Peyer's patch (tissue), 4 donors: ENCODE measurements around the gene SDF2L1. TPM values are rescaled to one million over a fixed set of nuclear protein-coding genes. Genes with fewer than 3 reads are reported as not detected.
A peak's percentile ranks its signal among the peaks of the same experiment; 100 is the strongest.

ENCODE experiments used
- DNase-seq, 3 donors: peaks; one replicate each; pipeline ENCODE4 v3.0.0-alpha.2; 2017 to 2019
- H3K27ac ChIP-seq, 4 donors: fragments of 200-600 bp; sonication (generic); one replicate each; pipeline ENCODE4 v1.5.1; 2016 to 2019
- H3K27me3 ChIP-seq, 2 donors: fragments of 200-600 bp; sonication (generic); one replicate each; pipeline ENCODE4 v1.5.1; 2019
- H3K36me3 ChIP-seq, 3 donors: fragments of 200-600 bp; sonication (generic); one replicate each; pipeline ENCODE4 v1.5.1; 2016 to 2019
- H3K4me1 ChIP-seq, 4 donors: fragments of 200-600 bp; sonication (generic); one replicate each; pipeline ENCODE4 v1.5.1; 2016 to 2019
- H3K4me3 ChIP-seq, 4 donors: fragments of 200-600 bp; sonication (generic); 1 replicate in 3 of 4; 2 replicates in 1 of 4; pipeline ENCODE4 v1.5.1; 2016 to 2019; ENCODE audit warnings: mild to moderate bottlenecking in 1 of 4
- H3K9me3 ChIP-seq, 4 donors: fragments of 200-600 bp; sonication (generic); one replicate each; pipeline ENCODE4 v1.5.1; 2016 to 2019; ENCODE audit warnings: mild to moderate bottlenecking in 1 of 4
- POLR2A ChIP-seq, 2 donors: fragments of 450-650 bp; IDR thresholded peaks; one replicate each; pipeline ENCODE4 v1.5.1; 2017; ENCODE audit warnings: antibody characterized with exemption in 2 of 2, mild to moderate bottlenecking in 2 of 2, moderate library complexity in 2 of 2
- total RNA-seq, 4 donors: library from RNA; depleted of rRNA; stranded (reverse); fragments of >200 nt; gene quantifications; one replicate each; pipeline ENCODE4 v1.1.0, GENCODE V29; 2016
- TF ChIP-seq, protein P1 (sequence below), 6 experiments: fragments of 450-650 bp in 4 of 6; fragments of 200-600 bp in 2 of 6; sonication (generic) in 1 of 6; IDR thresholded peaks; one replicate each; pipeline ENCODE4 v1.5.1; 2017 to 2019; ENCODE audit warnings: antibody characterized with exemption in 6 of 6, mild to moderate bottlenecking in 3 of 6, moderate library complexity in 1 of 6

Gene SDF2L1
- total RNA-seq, 4 donors from 2014 or later: 14.9 to 49.2 (median 30.0) TPM

DNA sequence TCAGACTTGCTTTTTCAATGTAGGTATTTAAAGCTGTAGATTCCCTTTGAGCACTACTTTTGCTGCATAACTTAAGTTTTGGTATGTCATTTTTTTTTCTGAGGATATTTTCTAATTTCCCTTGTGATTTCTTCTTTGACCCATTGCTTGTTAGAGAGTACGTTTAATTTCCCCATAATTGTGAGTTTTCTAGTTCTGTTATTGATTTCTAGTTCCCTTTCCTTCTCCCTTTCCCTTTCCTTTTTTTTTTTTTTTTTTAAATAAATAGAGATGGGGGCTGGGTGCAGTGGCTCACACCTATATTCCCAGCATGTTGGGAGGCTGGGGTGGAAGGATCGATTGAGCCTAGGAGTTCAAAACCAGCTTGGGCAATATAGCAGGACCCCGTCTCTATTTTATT lies 43.8 kb upstream of the SDF2L1 start:
- DNase-seq: no peak
- TF ChIP-seq, protein P1, sequence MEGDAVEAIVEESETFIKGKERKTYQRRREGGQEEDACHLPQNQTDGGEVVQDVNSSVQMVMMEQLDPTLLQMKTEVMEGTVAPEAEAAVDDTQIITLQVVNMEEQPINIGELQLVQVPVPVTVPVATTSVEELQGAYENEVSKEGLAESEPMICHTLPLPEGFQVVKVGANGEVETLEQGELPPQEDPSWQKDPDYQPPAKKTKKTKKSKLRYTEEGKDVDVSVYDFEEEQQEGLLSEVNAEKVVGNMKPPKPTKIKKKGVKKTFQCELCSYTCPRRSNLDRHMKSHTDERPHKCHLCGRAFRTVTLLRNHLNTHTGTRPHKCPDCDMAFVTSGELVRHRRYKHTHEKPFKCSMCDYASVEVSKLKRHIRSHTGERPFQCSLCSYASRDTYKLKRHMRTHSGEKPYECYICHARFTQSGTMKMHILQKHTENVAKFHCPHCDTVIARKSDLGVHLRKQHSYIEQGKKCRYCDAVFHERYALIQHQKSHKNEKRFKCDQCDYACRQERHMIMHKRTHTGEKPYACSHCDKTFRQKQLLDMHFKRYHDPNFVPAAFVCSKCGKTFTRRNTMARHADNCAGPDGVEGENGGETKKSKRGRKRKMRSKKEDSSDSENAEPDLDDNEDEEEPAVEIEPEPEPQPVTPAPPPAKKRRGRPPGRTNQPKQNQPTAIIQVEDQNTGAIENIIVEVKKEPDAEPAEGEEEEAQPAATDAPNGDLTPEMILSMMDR (IDR thresholded peaks at IDR 0.05): no peak
- TF ChIP-seq POLR2A (IDR thresholded peaks at IDR 0.05): no peak

DNA sequence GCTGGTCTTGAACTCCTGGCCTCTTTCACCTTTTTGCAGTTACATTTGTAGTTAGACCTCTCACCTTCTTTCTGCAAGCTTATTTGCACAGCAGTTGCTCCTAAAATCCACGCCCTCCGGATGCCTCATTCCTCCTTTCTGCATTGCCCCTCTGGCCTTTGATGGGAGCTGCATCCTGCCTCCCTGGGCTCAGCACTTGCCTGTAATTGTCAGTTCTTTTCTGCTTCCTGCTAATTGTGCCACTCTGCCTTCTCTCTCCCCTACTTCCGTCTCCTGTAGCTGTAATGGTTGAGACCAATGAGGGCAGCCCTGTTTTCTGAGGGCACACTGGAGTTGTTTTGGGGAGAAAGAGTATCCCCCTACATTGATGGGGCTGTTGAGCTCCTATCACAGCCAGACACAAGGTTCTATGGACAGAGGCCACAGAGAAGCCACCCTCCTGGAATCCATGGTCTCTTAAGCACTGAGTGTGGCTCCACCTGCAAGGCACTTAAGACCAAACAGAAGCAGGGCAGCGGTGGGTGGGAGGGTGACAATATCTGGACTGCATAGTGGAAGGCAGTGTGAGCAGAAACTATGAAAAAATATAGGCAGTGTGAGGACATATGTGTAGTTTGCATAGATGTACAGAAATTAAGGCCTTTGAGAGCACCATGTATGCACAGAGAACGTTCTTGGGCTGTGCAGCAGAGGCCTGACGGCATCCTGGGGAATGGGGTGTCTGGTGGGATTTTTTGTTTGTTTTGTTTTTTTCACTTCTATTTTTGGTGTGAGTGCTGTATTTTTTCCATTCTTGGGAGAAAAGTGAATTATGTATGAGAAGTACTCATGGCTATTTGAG lies 42.8 kb upstream of the SDF2L1 start:
- Histone ChIP-seq H3K9me3 (no peaks in the 10 kb centered on the region), H3K4me3 (no peak overlapping the region), H3K36me3 (peaks cover 0 to 32% (median 0%) of the 10 kb centered on the region in 3 donors), H3K27me3 (no peaks in the 10 kb centered on the region), H3K4me1 (no peaks in the 10 kb centered on the region), H3K27ac (no peak overlapping the region)
- DNase-seq: no peak
- no peak for TF ChIP-seq POLR2A (IDR thresholded peaks at IDR 0.05)
- TF ChIP-seq, protein P1 (IDR thresholded peaks at IDR 0.05): no peak

More for the DNA sequence above, 43.8 kb upstream of the SDF2L1 start:
- Histone ChIP-seq H3K4me1 (no peaks in the 10 kb centered on the region), H3K4me3 (no peak overlapping the region), H3K27me3 (no peaks in the 10 kb centered on the region), H3K36me3 (peaks cover 0 to 42% (median 0%) of the 10 kb centered on the region in 3 donors), H3K9me3 (no peaks in the 10 kb centered on the region), H3K27ac (no peak overlapping the region)

DNA sequence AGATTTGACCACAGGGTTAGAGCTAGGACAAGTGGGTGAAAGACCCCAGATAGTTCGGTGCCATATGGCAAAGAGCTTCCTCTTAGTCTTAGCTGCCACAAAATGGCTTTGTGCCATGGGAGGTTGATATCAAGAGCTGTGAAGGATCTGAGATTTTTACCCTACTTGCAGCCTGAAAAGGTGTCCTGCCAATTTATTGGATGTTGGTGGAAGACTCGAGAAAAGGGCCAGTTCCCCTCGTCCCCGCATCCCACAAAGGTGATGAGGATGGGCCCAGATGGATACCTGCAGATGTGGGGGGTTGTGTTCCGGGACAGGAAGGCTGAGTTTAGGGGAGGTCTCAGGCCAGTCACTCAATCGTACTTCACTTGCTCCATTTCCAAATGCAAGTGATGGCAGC lies 39.5 kb upstream of the SDF2L1 start:
- Histone ChIP-seq H3K4me3 (no peak overlapping the region), H3K27me3 (no peaks in the 10 kb centered on the region), H3K9me3 (no peaks in the 10 kb centered on the region), H3K36me3 (no peaks in the 10 kb centered on the region), H3K27ac (no peak overlapping the region), H3K4me1 (peaks cover 0 to 11% (median 0%) of the 10 kb centered on the region in 4 donors)
- TF ChIP-seq POLR2A (IDR thresholded peaks at IDR 0.05): no peak
- TF ChIP-seq, protein P1 (IDR thresholded peaks at IDR 0.05): no peak
- no peak for DNase-seq

DNA sequence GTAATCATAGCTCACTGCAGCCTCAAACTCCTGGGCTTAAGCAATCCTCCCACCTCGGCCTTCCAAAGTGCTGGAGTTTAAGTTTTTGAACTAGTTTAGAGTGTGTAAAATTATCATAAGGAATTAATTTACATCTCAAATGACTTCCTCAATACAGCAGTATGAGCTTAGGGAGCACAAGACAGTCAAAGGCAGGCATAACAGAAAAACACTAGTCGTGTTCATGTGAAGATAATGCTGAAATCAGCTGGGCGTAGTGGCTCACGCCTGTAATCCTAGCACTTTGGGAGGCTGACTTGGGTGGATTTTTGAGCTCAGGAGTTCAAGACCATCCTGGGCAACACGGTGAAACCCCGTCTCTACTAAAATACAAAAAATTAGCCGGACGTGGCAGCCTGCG lies 38.1 kb upstream of the SDF2L1 start:
- no peaks in the 10 kb centered on the region for H3K27me3 ChIP-seq
- H3K36me3 ChIP-seq: no peaks in the 10 kb centered on the region
- no peak overlapping the region for H3K27ac ChIP-seq
- no peak for TF ChIP-seq POLR2A (IDR thresholded peaks at IDR 0.05)
- TF ChIP-seq, protein P1 (IDR thresholded peaks at IDR 0.05): no peak
- peaks cover 0 to 11% (median 0%) of the 10 kb centered on the region in 4 donors for H3K4me1 ChIP-seq
- no peaks in the 10 kb centered on the region for H3K9me3 ChIP-seq
- H3K4me3 ChIP-seq: no peak overlapping the region
- no peak for DNase-seq

DNA sequence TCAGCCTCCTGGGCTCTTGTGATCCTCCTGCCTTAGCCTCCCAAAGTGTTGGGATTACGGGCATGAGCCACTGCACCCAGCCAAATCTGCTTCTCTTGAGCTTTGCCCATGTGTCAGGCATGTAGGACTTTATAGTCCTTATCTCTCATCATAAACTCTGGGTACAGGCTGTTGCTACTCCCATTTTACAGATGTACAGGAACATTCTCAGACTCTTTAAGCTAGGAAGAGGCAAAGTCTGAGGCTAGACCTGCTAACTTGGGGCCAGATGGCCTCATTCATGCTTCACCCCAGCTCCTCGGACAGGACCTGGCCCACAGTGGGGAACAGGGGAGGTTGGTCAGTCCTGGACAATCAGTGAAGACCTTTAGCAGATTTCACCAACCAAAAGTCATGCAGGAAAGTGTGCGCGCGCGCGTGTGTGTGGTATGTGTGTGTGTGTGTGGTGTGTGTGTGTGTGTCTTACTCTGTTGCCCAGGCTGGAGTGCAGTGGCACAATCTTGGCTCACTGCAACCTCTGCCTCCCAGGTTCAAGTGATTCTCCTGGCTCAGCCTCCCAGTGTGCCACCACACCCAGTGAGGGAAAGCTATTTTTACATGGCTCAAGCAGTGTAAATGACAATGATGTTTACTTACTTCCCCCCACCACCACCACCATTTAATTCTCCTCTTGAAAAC lies 36.1 kb upstream of the SDF2L1 start:
- peaks cover 0 to 10% (median 0%) of the 10 kb centered on the region in 3 donors for H3K36me3 ChIP-seq
- H3K27ac ChIP-seq: peak overlapping the region in 1 of 4 donors; percentile 4
- no peak overlapping the region for H3K4me3 ChIP-seq
- no peak for DNase-seq
- TF ChIP-seq, protein P1 (IDR thresholded peaks at IDR 0.05): no peak
- TF ChIP-seq POLR2A (IDR thresholded peaks at IDR 0.05): no peak
- H3K4me1 ChIP-seq: peaks cover 0 to 11% (median 0%) of the 10 kb centered on the region in 4 donors
- no peaks in the 10 kb centered on the region for H3K9me3 ChIP-seq
- no peaks in the 10 kb centered on the region for H3K27me3 ChIP-seq
